Ovary (tissue), 3 donors: ENCODE data around the gene ZG16.
"Not testable (repeated sequence)": the region's sequence is repeated elsewhere in the genome, so short reads cannot be mapped to it uniquely, and the experiment has no call there.

Source experiments
- EP300 ChIP-seq: sonication (generic); formaldehyde crosslinking; IDR thresholded peaks from one replicate; pipeline ENCODE4 v1.6.1; 2017; ENCODE audit warnings: antibody characterized with exemption
- TF ChIP-seq, protein P1 (sequence below), 3 donors: fragments of 450-650 bp in 2 of 3; fragments of 200-600 bp in 1 of 3; IDR thresholded peaks; one replicate each; pipeline versions ENCODE4 v1.5.1 to v1.8.0; 2016 to 2022; ENCODE audit warnings: antibody characterized with exemption in 3 of 3, mild to moderate bottlenecking in 1 of 3
- donor health status: DM: no; HTN: no; CAD: no.

DNA sequence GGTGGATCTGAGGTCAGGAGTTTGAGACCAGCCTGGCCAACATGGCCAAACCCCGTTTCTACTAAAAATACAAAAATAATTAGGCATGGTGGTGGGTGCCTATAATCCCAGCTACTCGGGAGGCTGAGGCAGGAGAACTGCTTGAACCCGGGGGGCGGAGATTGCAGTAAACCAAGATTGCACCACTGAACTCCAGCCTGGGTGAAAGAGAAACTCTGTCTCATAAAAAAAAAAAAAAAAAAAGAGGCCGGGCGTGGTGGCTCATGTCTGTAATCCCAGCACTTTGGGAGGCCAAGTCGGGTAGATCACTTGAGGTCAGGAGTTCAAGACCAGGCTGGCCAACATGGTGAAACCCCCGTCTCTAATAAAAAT is 16.8 kb upstream of the ZG16 start:
- TF ChIP-seq, protein P1, sequence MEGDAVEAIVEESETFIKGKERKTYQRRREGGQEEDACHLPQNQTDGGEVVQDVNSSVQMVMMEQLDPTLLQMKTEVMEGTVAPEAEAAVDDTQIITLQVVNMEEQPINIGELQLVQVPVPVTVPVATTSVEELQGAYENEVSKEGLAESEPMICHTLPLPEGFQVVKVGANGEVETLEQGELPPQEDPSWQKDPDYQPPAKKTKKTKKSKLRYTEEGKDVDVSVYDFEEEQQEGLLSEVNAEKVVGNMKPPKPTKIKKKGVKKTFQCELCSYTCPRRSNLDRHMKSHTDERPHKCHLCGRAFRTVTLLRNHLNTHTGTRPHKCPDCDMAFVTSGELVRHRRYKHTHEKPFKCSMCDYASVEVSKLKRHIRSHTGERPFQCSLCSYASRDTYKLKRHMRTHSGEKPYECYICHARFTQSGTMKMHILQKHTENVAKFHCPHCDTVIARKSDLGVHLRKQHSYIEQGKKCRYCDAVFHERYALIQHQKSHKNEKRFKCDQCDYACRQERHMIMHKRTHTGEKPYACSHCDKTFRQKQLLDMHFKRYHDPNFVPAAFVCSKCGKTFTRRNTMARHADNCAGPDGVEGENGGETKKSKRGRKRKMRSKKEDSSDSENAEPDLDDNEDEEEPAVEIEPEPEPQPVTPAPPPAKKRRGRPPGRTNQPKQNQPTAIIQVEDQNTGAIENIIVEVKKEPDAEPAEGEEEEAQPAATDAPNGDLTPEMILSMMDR (IDR thresholded peaks at IDR 0.05) = not testable (repeated sequence)
- not testable (repeated sequence) for TF ChIP-seq EP300
